Body of pancreas (tissue), 4 donors: ENCODE results near the gene ASGR2. TPM values are rescaled to one million over a fixed set of nuclear protein-coding genes. Genes with fewer than 3 reads are reported as not detected.
"Not testable (repeated sequence)": the region's sequence is repeated elsewhere in the genome, so short reads cannot be mapped to it uniquely, and the experiment has no call there.

Experiments used
- ATAC-seq: fragments of 150-250 bp; one replicate; pipeline ENCODE4 v1.9.1; 2016
- DNase-seq, 4 donors: peaks; one replicate each; pipeline ENCODE4 v3.0.0-alpha.2; 2019
- H3K27ac ChIP-seq, 4 donors: fragments of 200-600 bp; sonication (generic); 1 replicate in 3 of 4; 2 replicates in 1 of 4; pipeline versions ENCODE4 v1.5.1 to v1.6.1; 2016 to 2019; ENCODE audit warnings: mild to moderate bottlenecking in 1 of 4, mixed read lengths in 1 of 4, moderate library complexity in 1 of 4
- H3K27me3 ChIP-seq, 2 donors: fragments of 200-600 bp; sonication (generic); one replicate each; pipeline ENCODE4 v1.6.0; 2016; ENCODE audit warnings: mild to moderate bottlenecking in 1 of 2
- H3K36me3 ChIP-seq, 2 donors: fragments of 200-600 bp; sonication (generic); replicated peaks in 1 of 2; 2 replicates each; pipeline ENCODE4 v1.5.1; 2016; ENCODE audit warnings: low read depth in 2 of 2; ENCODE audit not compliant: insufficient read depth in 1 of 2
- H3K4me1 ChIP-seq: fragments of 200-600 bp; sonication (generic); one replicate; pipeline ENCODE4 v1.6.0; 2016
- H3K4me3 ChIP-seq, 2 donors: fragments of 200-600 bp; sonication (generic); 1 replicate in 1 of 2; 2 replicates in 1 of 2; pipeline ENCODE4 v1.5.1; 2016 to 2019
- H3K9me3 ChIP-seq, 3 donors: fragments of 200-600 bp; sonication (generic); 1 replicate in 2 of 3; 2 replicates in 1 of 3; pipeline ENCODE4 v1.5.1; 2016
- CTCF ChIP-seq, 7 experiments: fragments of 450-650 bp in 4 of 7; fragments of 200-600 bp in 3 of 7; sonication (generic) in 3 of 7; IDR thresholded peaks; one replicate each; pipeline ENCODE4 v1.5.1; 2016 to 2019; ENCODE audit warnings: antibody characterized with exemption in 7 of 7
- POLR2A ChIP-seq, 3 donors: fragments of 450-650 bp; IDR thresholded peaks; one replicate each; pipeline ENCODE4 v1.6.1; 2016; ENCODE audit warnings: antibody characterized with exemption in 3 of 3, mild to moderate bottlenecking in 2 of 3
- WGBS, 2 donors: methylation state at CpG; one replicate each; pipeline ENCODE4 v1.1.5; 2017; 5-methylcytosine and 5-hydroxymethylcytosine counted together
- intact Hi-C: fragments of 100-400 bp; cut with DNase I; formaldehyde crosslinking; loops from one replicate; pipeline ENCODE4 v1.15.1; 2023
- total RNA-seq, 2 donors: library from RNA; depleted of rRNA; stranded (reverse); fragments of >200 nt; gene quantifications; one replicate each; pipeline ENCODE4 v1.1.0, GENCODE V29; 2016

ASGR2 gene
- total RNA-seq, 2 donors from 2014 or later, result not detected

GRCh38 chr17:7095625-7096024 lies 19.0 kb downstream of the ASGR2 start:
- Histone ChIP-seq H3K4me3 (no peak overlapping the region), H3K27ac (no peak overlapping the region), H3K4me1 (no peaks in the 10 kb centered on the region), H3K27me3 (no peaks in the 10 kb centered on the region), H3K36me3 (no peaks in the 10 kb centered on the region), H3K9me3 (no peaks in the 10 kb centered on the region)
- TF ChIP-seq CTCF (IDR thresholded peaks at IDR 0.05) (no peak), POLR2A (IDR thresholded peaks at IDR 0.05) (no peak)
- DNase-seq (no peak), ATAC-seq (no peak)
- intact Hi-C loops, result no loop called here
- WGBS, 2 donors, result 81 to 89% methylated on average over 1 of the region's 1 CpG

- intact Hi-C loops, result no loop called here
- no peaks in the 10 kb centered on the region for H3K27me3 ChIP-seq
- H3K9me3 ChIP-seq, result no peaks in the 10 kb centered on the region
- no peak for DNase-seq
- H3K27ac ChIP-seq, result peak overlapping the region in 1 of 4 donors; percentile 33
- H3K4me3 ChIP-seq, result no peak overlapping the region
- H3K36me3 ChIP-seq, result no peaks in the 10 kb centered on the region
- TF ChIP-seq CTCF (IDR thresholded peaks at IDR 0.05) (no peak), POLR2A (IDR thresholded peaks at IDR 0.05) (no peak)
- no peak for ATAC-seq
- 48 to 54% methylated on average over 10 of the region's 10 CpGs for WGBS, 2 donors
- no peaks in the 10 kb centered on the region for H3K4me1 ChIP-seq
Measured at GRCh38 chr17:7094652-7095019, 20.0 kb downstream of the ASGR2 start.

GRCh38 chr17:7091311-7092005 lies 23.2 kb downstream of the ASGR2 start:
- intact Hi-C loops, ATAC-seq, H3K27me3 ChIP-seq, H3K9me3 ChIP-seq, H3K4me1 ChIP-seq, H3K36me3 ChIP-seq, H3K4me3 ChIP-seq, DNase-seq, H3K27ac ChIP-seq: not testable (repeated sequence)
- 66 to 72% methylated on average over 26 to 27 of the region's 28 CpGs for WGBS, 2 donors

GRCh38 chr17:7089570-7089969 lies 25.1 kb downstream of the ASGR2 start:
- H3K27ac ChIP-seq, H3K4me3 ChIP-seq, H3K36me3 ChIP-seq, intact Hi-C loops, DNase-seq, H3K27me3 ChIP-seq, H3K4me1 ChIP-seq, ATAC-seq, H3K9me3 ChIP-seq: not testable (repeated sequence)
- WGBS, 2 donors, result 73 to 85% methylated on average over 6 of the region's 6 CpGs

- H3K9me3 ChIP-seq, H3K4me3 ChIP-seq, H3K36me3 ChIP-seq, DNase-seq, intact Hi-C loops, H3K27ac ChIP-seq, ATAC-seq, H3K4me1 ChIP-seq, H3K27me3 ChIP-seq: not testable (repeated sequence)
- 28 to 46% methylated on average over 4 of the region's 4 CpGs for WGBS, 2 donors
Measured at GRCh38 chr17:7088442-7088841, 26.2 kb downstream of the ASGR2 start.

GRCh38 chr17:7084088-7084487 lies 30.5 kb downstream of the ASGR2 start:
- Histone ChIP-seq H3K27ac (no peak overlapping the region), H3K4me1 (no peaks in the 10 kb centered on the region), H3K27me3 (no peaks in the 10 kb centered on the region), H3K9me3 (no peaks in the 10 kb centered on the region), H3K36me3 (no peaks in the 10 kb centered on the region), H3K4me3 (no peak overlapping the region)
- ATAC-seq (no peak), DNase-seq (no peak)
- intact Hi-C loops, result no loop called here
- WGBS, 2 donors, result 29 to 42% methylated on average over 7 of the region's 7 CpGs
- TF ChIP-seq POLR2A (IDR thresholded peaks at IDR 0.05), result no peak
- TF ChIP-seq CTCF (IDR thresholded peaks at IDR 0.05), result no peak
